Mesendoderm (in vitro differentiated cells): Measurements from ENCODE around the gene PDCD7.
A peak's percentile ranks its signal among the peaks of the same experiment; 100 is the strongest.
"Not testable (repeated sequence)": the region's sequence is repeated elsewhere in the genome, so short reads cannot be mapped to it uniquely, and the experiment has no call there.

Experiments used
- DNase-seq: peaks from one replicate; pipeline ENCODE4 v3.0.0; 2013
- H2AK5ac ChIP-seq: 2 replicates; pipeline ENCODE4 v1.6.1; 2013; ENCODE audit warnings: low read length, inconsistent platforms
- H2BK120ac ChIP-seq: 2 replicates; pipeline ENCODE4 v1.6.1; 2013; ENCODE audit warnings: low read depth, mild to moderate bottlenecking, low read length, moderate library complexity, mixed read lengths
- H2BK15ac ChIP-seq: replicated peaks from 2 replicates; pipeline ENCODE4 v1.6.1; 2013; ENCODE audit warnings: low read depth, mild to moderate bottlenecking, moderate library complexity
- H2BK5ac ChIP-seq: 2 replicates; pipeline ENCODE4 v1.6.1; 2013; ENCODE audit warnings: low read length, inconsistent platforms
- H3K18ac ChIP-seq: 2 replicates; pipeline ENCODE4 v1.6.1; 2013; ENCODE audit warnings: mild to moderate bottlenecking, low read length, mixed read lengths
- H3K23ac ChIP-seq: one replicate; pipeline ENCODE4 v1.6.1; 2013; ENCODE audit warnings: low read length
- H3K27ac ChIP-seq: 2 replicates; pipeline ENCODE4 v1.5.1; 2013; ENCODE audit warnings: low read depth, mild to moderate bottlenecking, inconsistent platforms, low read length, moderate library complexity
- H3K27me3 ChIP-seq: 2 replicates; pipeline ENCODE4 v1.6.1; 2013; ENCODE audit warnings: low read length, control low read depth, mild to moderate bottlenecking, inconsistent platforms; ENCODE audit not compliant: insufficient read depth, poor library complexity
- H3K36me3 ChIP-seq: 2 replicates; pipeline ENCODE4 v1.6.1; 2013; ENCODE audit warnings: low read length, inconsistent platforms; ENCODE audit not compliant: control insufficient read depth, insufficient read depth
- H3K4ac ChIP-seq: one replicate; pipeline ENCODE4 v1.6.1; 2013; ENCODE audit warnings: low read depth, mild to moderate bottlenecking, low read length, moderate library complexity
- H3K4me1 ChIP-seq: 2 replicates; pipeline ENCODE4 v1.6.1; 2013; ENCODE audit warnings: low read depth, low read length, inconsistent platforms; ENCODE audit not compliant: control insufficient read depth
- H3K4me2 ChIP-seq: 2 replicates; pipeline ENCODE4 v1.6.1; 2013; ENCODE audit warnings: low read length
- H3K4me3 ChIP-seq: 2 replicates; pipeline ENCODE4 v1.5.1; 2013; ENCODE audit warnings: mild to moderate bottlenecking, low read length
- H3K56ac ChIP-seq: one replicate; pipeline ENCODE4 v1.6.1; 2013; ENCODE audit warnings: low read length
- H3K79me1 ChIP-seq: 2 replicates; pipeline ENCODE4 v1.6.1; 2013; ENCODE audit warnings: low read length, inconsistent platforms
- H3K79me2 ChIP-seq: 2 replicates; pipeline ENCODE4 v1.6.1; 2013; ENCODE audit warnings: mild to moderate bottlenecking, low read length; ENCODE audit not compliant: control insufficient read depth, insufficient read depth
- H3K9ac ChIP-seq: 2 replicates; pipeline ENCODE4 v1.6.1; 2013; ENCODE audit warnings: low read length, inconsistent platforms
- H4K5ac ChIP-seq: one replicate; pipeline ENCODE4 v1.6.1; 2013; ENCODE audit warnings: low read length
- H4K8ac ChIP-seq: one replicate; pipeline ENCODE4 v1.6.1; 2013; ENCODE audit warnings: low read depth, mild to moderate bottlenecking, control low read depth, low read length, moderate library complexity
- WGBS: extraction: QIAGEN DNeasy Blood & Tissue Kit; methylation state at CpG from one replicate; pipeline ENCODE4 v1.1.7; 2013; ENCODE audit warnings: low lambda C conversion rate, missing lambda C conversion rate; ENCODE audit not compliant: insufficient coverage; ENCODE audit errors: extremely low coverage; 5-methylcytosine and 5-hydroxymethylcytosine counted together

Gene PDCD7

GRCh38 chr15:65079580-65079979 is 54.0 kb downstream of the PDCD7 start:
- Histone ChIP-seq H3K79me2 (no peaks in the 10 kb centered on the region), H3K27me3 (no peaks in the 10 kb centered on the region), H3K18ac (no peak overlapping the region), H3K56ac (no peak overlapping the region), H4K5ac (no peak overlapping the region), H3K9ac (no peak overlapping the region), H3K4me3 (no peak overlapping the region), H4K8ac (no peak overlapping the region), H3K4ac (no peak overlapping the region), H2AK5ac (no peak overlapping the region), H3K79me1 (no peaks in the 10 kb centered on the region), H3K36me3 (no peaks in the 10 kb centered on the region), H2BK15ac (no peak overlapping the region), H3K23ac (no peak overlapping the region), H2BK120ac (no peak overlapping the region), H3K4me2 (no peak overlapping the region), H3K4me1 (peaks cover 14% of the 10 kb centered on the region), H3K27ac (no peak overlapping the region), H2BK5ac (no peak overlapping the region)
- WGBS = no CpG with 5 or more reads among the region's 5 CpGs
- DNase-seq = no peak

GRCh38 chr15:65077981-65078352 is 55.6 kb downstream of the PDCD7 start:
- Histone ChIP-seq H2BK15ac (no peak overlapping the region), H3K4me2 (no peak overlapping the region), H3K4me1 (peaks cover 3% of the 10 kb centered on the region), H3K4ac (no peak overlapping the region), H3K79me1 (no peaks in the 10 kb centered on the region), H3K9ac (no peak overlapping the region), H3K27ac (no peak overlapping the region), H3K36me3 (no peaks in the 10 kb centered on the region), H3K4me3 (no peak overlapping the region), H2BK5ac (no peak overlapping the region), H3K56ac (peak overlapping the region; percentile 73), H3K79me2 (no peaks in the 10 kb centered on the region), H2BK120ac (no peak overlapping the region), H2AK5ac (no peak overlapping the region), H3K23ac (no peak overlapping the region), H3K27me3 (no peaks in the 10 kb centered on the region), H3K18ac (no peak overlapping the region), H4K5ac (no peak overlapping the region), H4K8ac (no peak overlapping the region)
- no CpG with 5 or more reads among the region's 24 CpGs for WGBS
- peak; percentile 93 for DNase-seq

DNA sequence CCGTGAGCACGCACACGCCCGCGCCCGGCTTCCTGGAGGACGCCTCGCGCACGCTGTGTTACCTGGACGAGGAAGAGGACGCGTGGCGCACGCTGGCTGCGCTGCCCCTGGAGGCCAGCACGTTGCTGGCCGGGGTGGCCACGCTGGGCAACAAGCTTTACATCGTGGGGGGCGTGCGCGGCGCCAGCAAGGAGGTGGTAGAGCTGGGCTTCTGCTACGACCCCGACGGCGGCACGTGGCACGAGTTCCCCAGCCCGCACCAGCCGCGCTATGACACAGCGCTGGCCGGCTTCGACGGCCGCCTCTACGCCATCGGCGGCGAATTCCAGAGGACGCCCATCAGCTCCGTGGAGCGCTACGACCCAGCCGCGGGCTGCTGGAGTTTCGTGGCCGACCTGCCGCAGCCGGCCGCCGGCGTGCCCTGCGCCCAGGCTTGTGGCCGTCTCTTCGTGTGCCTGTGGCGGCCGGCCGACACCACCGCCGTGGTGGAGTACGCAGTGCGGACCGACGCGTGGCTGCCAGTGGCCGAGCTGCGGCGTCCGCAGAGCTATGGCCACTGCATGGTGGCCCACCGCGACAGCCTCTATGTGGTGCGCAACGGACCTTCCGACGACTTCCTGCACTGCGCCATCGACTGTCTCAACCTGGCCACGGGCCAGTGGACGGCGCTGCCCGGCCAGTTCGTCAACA is 56.2 kb downstream of the PDCD7 start:
- no peaks in the 10 kb centered on the region for H3K79me2 ChIP-seq
- H4K8ac ChIP-seq = no peak overlapping the region
- H3K18ac ChIP-seq = no peak overlapping the region
- H3K4me1 ChIP-seq = no peaks in the 10 kb centered on the region
- no peaks in the 10 kb centered on the region for H3K36me3 ChIP-seq
- H3K4ac ChIP-seq = no peak overlapping the region
- no peak overlapping the region for H2BK5ac ChIP-seq
- DNase-seq = no peak
- no peak overlapping the region for H3K23ac ChIP-seq
- H3K4me2 ChIP-seq = no peak overlapping the region
- no CpG with 5 or more reads among the region's 85 CpGs for WGBS
- H3K56ac ChIP-seq = peak overlapping the region; percentile 73
- H3K79me1 ChIP-seq = no peaks in the 10 kb centered on the region
- H2BK120ac ChIP-seq = no peak overlapping the region
- H3K9ac ChIP-seq = no peak overlapping the region
- no peak overlapping the region for H4K5ac ChIP-seq
- no peak overlapping the region for H3K4me3 ChIP-seq
- no peak overlapping the region for H2BK15ac ChIP-seq
- H3K27me3 ChIP-seq = no peaks in the 10 kb centered on the region
- H3K27ac ChIP-seq = no peak overlapping the region
- H2AK5ac ChIP-seq = no peak overlapping the region

DNA sequence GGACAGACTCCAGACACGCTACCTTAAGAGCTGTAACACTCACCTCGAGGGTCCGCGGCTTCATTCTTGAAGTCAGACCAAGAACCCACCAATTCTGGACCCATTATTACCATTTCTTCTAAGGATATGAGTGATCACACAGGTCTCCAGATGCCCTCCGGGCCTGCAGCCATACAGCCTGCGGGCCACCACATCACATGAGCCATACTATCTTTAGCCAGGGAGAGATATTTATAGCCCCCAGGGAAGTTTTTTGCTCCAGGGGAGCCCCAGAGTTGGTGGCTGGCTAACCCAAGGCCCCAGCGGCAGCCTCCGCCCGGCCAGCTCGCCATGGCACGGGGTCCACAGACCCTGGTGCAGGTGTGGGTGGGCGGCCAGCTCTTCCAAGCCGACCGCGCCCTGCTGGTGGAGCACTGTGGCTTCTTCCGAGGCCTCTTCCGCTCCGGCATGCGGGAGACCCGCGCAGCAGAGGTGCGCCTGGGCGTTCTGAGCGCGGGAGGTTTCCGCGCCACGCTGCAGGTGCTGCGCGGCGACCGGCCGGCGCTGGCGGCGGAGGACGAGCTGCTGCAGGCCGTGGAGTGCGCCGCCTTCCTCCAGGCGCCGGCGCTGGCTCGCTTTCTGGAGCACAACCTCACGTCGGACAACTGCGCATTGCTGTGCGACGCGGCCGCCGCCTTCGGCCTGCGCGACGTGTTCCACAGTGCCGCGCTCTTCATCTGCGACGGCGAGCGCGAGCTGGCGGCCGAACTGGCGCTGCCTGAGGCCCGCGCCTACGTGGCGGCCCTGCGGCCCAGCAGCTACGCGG is 56.9 kb downstream of the PDCD7 start, which contains the start of gene KBTBD13:
TSS of gene KBTBD13 (plus strand) at position 261 of the 805 bp plus-strand sequence. CDS start at position 331, 70 bp downstream.
- H3K23ac ChIP-seq = no peak within 1 kb of the TSS
- H3K4me3 ChIP-seq = no peak within 1 kb of the TSS
- H3K27me3 ChIP-seq = no peaks in the 10 kb centered on the region
- H2BK120ac ChIP-seq = no peak within 1 kb of the TSS
- no peaks in the 10 kb centered on the region for H3K4me1 ChIP-seq
- peak within 1 kb of the TSS; percentile 73 for H3K56ac ChIP-seq
- H3K27ac ChIP-seq = no peak within 1 kb of the TSS
- no peak within 1 kb of the TSS for H3K9ac ChIP-seq
- no peak within 1 kb of the TSS for H3K4ac ChIP-seq
- H4K5ac ChIP-seq = no peak within 1 kb of the TSS
- H3K18ac ChIP-seq = no peak within 1 kb of the TSS
- no peak within 1 kb of the TSS for H3K4me2 ChIP-seq
- H3K36me3 ChIP-seq = no peaks in the 10 kb centered on the region
- no CpG with 5 or more reads among the region's 73 CpGs for WGBS
- DNase-seq = no peak
- no peak within 1 kb of the TSS for H4K8ac ChIP-seq
- H3K79me2 ChIP-seq = no peaks in the 10 kb centered on the region
- H2AK5ac ChIP-seq = no peak within 1 kb of the TSS
- H2BK15ac ChIP-seq = no peak within 1 kb of the TSS
- H3K79me1 ChIP-seq = no peaks in the 10 kb centered on the region
- no peak within 1 kb of the TSS for H2BK5ac ChIP-seq

GRCh38 chr15:65075607-65076395 is 57.8 kb downstream of the PDCD7 start:
- no CpG with 5 or more reads among the region's 12 CpGs for WGBS
- not testable (repeated sequence) for H3K4me3 ChIP-seq, H3K27ac ChIP-seq, H3K79me1 ChIP-seq, H3K27me3 ChIP-seq, DNase-seq, H3K4me2 ChIP-seq, H2BK120ac ChIP-seq, H3K4me1 ChIP-seq, H2BK15ac ChIP-seq, H3K4ac ChIP-seq, H3K9ac ChIP-seq, H3K23ac ChIP-seq, H2AK5ac ChIP-seq, H4K8ac ChIP-seq, H4K5ac ChIP-seq, H2BK5ac ChIP-seq, H3K56ac ChIP-seq, H3K36me3 ChIP-seq, H3K79me2 ChIP-seq, H3K18ac ChIP-seq
